ENCODE measurements around the gene PPP4R3A.
A peak's percentile ranks its signal among the peaks of the same experiment; 100 is the strongest.

DNA sequence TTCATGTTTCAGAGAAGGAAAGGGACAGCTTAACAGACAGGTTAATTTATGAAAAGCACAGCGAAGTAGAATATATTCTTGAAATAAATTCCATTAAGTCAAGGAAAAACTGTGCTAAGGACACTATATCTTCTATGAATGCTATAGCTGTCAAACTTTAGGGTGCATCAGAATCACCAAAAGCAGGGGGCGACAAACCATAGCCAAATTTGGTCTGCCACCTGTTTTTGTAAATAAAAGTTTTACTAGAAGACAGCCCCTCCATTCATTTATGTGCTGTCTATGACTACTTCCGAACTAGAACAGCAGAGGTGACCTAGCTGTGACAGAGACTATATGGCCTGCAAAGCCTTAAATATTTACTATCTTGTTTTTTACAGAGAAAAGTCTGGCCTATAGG lies 25.9 kb downstream of the PPP4R3A start:
- TF ChIP-seq CTCF (IDR thresholded peaks at IDR 0.05), result peak in 1 of 7 experiments; percentile 5
- TF ChIP-seq POLR2A (IDR thresholded peaks at IDR 0.05), result no peak

All from body of pancreas (tissue), 4 donors.